SU-DHL-6 (cell line): ENCODE results near the gene PEX11B.

ENCODE experiments used
- H2AFZ ChIP-seq: fragments of 200-600 bp; sonication (generic); 2 replicates; pipeline ENCODE4 v1.6.1; 2014; ENCODE audit warnings: low read depth, mild to moderate bottlenecking, moderate library complexity, mixed read lengths, antibody characterized with exemption, low read length; ENCODE audit not compliant: severe bottlenecking
- H3F3A ChIP-seq: fragments of 200-600 bp; shearing (Covaris generic); 2 replicates; pipeline ENCODE4 v1.6.0; 2016; ENCODE audit warnings: antibody characterized with exemption, mild to moderate bottlenecking; ENCODE audit not compliant: insufficient read depth
- H3K27ac ChIP-seq: fragments of 200-600 bp; sonication (generic); 2 replicates; pipeline ENCODE4 v1.5.1; 2016; ENCODE audit warnings: low read depth, mild to moderate bottlenecking, low read length, moderate library complexity, mixed read lengths
- H3K27me3 ChIP-seq: fragments of 200-600 bp; sonication (generic), shearing (Covaris generic); 2 replicates; pipeline ENCODE4 v1.6.0; 2014; ENCODE audit warnings: mild to moderate bottlenecking, low read length
- H3K36me3 ChIP-seq: fragments of 200-600 bp; sonication (generic); 2 replicates; pipeline ENCODE4 v1.6.1; 2014; ENCODE audit warnings: mild to moderate bottlenecking, low read length, mixed read lengths
- H3K4me2 ChIP-seq: fragments of 300-600, 200-600 bp; shearing (Covaris generic), sonication (generic); 2 replicates; pipeline ENCODE4 v1.6.0; 2014; ENCODE audit warnings: low read length, low read depth, mild to moderate bottlenecking; ENCODE audit not compliant: poor library complexity, severe bottlenecking
- H3K4me3 ChIP-seq: fragments of 200-600 bp; sonication (generic); 2 replicates; pipeline ENCODE4 v1.5.1; 2014; ENCODE audit warnings: antibody characterized with exemption, low read length, mild to moderate bottlenecking, mixed read lengths; ENCODE audit not compliant: insufficient read depth, poor library complexity, severe bottlenecking
- H3K79me2 ChIP-seq: fragments of 200-600 bp; sonication (generic); 2 replicates; pipeline ENCODE4 v1.6.1; 2014; ENCODE audit warnings: mild to moderate bottlenecking, low read length, moderate library complexity; ENCODE audit not compliant: insufficient read depth
- H3K9ac ChIP-seq: fragments of 200-600 bp; sonication (generic); 2 replicates; pipeline ENCODE4 v1.7.0; 2014; ENCODE audit warnings: mild to moderate bottlenecking, low read length
- H3K9me2 ChIP-seq: fragments of 200-600 bp; sonication (generic); replicated peaks from 2 replicates; pipeline ENCODE4 v1.6.1; 2014; ENCODE audit warnings: low read length; ENCODE audit not compliant: insufficient read depth
- H3K9me3 ChIP-seq: fragments of 200-600 bp; sonication (generic); 2 replicates; pipeline ENCODE4 v1.6.1; 2014; ENCODE audit warnings: low read length, mixed read lengths; ENCODE audit not compliant: insufficient read depth
- H4K20me1 ChIP-seq: fragments of 200-600 bp; sonication (generic); 2 replicates; pipeline ENCODE4 v1.6.1; 2014; ENCODE audit warnings: low read depth, mild to moderate bottlenecking, antibody characterized with exemption, low read length, moderate library complexity, mixed read lengths
- EZH2phosphoT487 ChIP-seq: fragments of 200-600 bp; sonication (generic), shearing (Covaris generic); conservative IDR thresholded peaks from 2 replicates; pipeline ENCODE4 v1.6.1; 2018; ENCODE audit warnings: mild to moderate bottlenecking, antibody characterized with exemption, low read length, moderate library complexity, mixed read lengths
- TF ChIP-seq, protein P1 (sequence below): fragments of 200-600 bp; sonication (generic); IDR thresholded peaks from one replicate; pipeline ENCODE4 v1.5.1; 2017; ENCODE audit warnings: antibody characterized with exemption, mild to moderate bottlenecking, low read length, moderate library complexity; ENCODE audit not compliant: insufficient read depth, poor library complexity, severe bottlenecking

Gene PEX11B

DNA sequence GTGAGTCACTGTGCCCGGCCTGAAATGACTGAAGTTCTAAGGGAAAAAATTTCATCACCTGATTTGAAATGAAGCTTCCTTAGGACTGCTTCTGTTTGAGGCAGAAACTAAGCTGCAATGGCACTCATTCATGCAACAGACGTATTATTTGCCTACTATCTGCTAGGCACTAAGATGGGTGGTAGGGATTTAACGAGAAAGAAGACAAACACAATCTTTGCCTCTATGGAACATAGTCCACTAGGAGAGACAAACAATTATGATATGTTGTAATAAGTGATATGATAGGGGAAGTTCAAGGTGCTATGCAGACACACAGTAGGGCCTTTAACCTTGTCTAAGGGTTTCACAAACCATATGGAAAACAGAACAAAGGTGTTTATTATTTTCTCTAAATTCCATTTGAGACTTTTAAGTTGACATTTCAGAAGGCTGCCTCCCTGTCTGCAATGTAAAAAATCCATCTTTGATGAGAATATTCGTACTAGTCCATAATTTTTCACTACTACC is 28.0 kb upstream of the PEX11B start:
- no peak overlapping the region for H3K4me2 ChIP-seq
- H3K4me3 ChIP-seq: no peak overlapping the region
- TF ChIP-seq EZH2phosphoT487: no peak
- TF ChIP-seq, protein P1, sequence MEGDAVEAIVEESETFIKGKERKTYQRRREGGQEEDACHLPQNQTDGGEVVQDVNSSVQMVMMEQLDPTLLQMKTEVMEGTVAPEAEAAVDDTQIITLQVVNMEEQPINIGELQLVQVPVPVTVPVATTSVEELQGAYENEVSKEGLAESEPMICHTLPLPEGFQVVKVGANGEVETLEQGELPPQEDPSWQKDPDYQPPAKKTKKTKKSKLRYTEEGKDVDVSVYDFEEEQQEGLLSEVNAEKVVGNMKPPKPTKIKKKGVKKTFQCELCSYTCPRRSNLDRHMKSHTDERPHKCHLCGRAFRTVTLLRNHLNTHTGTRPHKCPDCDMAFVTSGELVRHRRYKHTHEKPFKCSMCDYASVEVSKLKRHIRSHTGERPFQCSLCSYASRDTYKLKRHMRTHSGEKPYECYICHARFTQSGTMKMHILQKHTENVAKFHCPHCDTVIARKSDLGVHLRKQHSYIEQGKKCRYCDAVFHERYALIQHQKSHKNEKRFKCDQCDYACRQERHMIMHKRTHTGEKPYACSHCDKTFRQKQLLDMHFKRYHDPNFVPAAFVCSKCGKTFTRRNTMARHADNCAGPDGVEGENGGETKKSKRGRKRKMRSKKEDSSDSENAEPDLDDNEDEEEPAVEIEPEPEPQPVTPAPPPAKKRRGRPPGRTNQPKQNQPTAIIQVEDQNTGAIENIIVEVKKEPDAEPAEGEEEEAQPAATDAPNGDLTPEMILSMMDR: no peak
- H3K36me3 ChIP-seq: no peaks in the 10 kb centered on the region
- H3F3A ChIP-seq: no peaks in the 10 kb centered on the region
- H3K9me2 ChIP-seq: no peaks in the 10 kb centered on the region
- no peak overlapping the region for H2AFZ ChIP-seq
- H3K9me3 ChIP-seq: no peaks in the 10 kb centered on the region
- H3K27me3 ChIP-seq: no peaks in the 10 kb centered on the region
- no peak overlapping the region for H3K9ac ChIP-seq
- H3K27ac ChIP-seq: no peak overlapping the region
- H3K79me2 ChIP-seq: no peaks in the 10 kb centered on the region
- H4K20me1 ChIP-seq: no peaks in the 10 kb centered on the region

GRCh38 chr1:145944532-145944931 is 26.0 kb upstream of the PEX11B start:
- no peak for TF ChIP-seq EZH2phosphoT487
- TF ChIP-seq, protein P1: no peak

DNA sequence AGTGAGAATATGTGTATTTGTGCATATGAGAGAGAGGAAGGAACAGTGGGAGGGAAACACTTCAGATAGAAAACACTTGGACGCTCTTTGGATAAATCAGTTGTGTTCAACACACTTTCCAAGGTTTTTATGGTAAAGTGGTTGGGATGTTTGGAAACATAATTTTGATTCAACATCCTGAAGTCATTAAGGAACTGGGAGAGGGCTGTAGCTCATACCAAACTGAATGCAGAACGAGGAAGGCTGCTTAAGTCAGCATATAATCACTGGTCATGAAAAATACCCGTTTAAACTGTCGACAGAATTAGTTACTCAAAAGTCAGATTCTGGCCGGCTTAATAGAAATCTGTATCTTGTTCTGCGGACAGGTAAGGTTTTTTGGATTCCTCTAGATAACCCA is 24.4 kb upstream of the PEX11B start:
- Histone ChIP-seq H3K9me3 (no peaks in the 10 kb centered on the region), H3F3A (no peaks in the 10 kb centered on the region), H3K27ac (no peak overlapping the region), H3K36me3 (no peaks in the 10 kb centered on the region), H3K27me3 (no peaks in the 10 kb centered on the region), H3K79me2 (no peaks in the 10 kb centered on the region), H3K9ac (no peak overlapping the region), H4K20me1 (no peaks in the 10 kb centered on the region), H3K9me2 (no peaks in the 10 kb centered on the region), H2AFZ (no peak overlapping the region), H3K4me2 (no peak overlapping the region), H3K4me3 (no peak overlapping the region)
- no peak for TF ChIP-seq EZH2phosphoT487
- TF ChIP-seq, protein P1: no peak

More at GRCh38 chr1:145944532-145944931, 26.0 kb upstream of the PEX11B start:
- Histone ChIP-seq H3F3A (no peaks in the 10 kb centered on the region), H3K27me3 (no peaks in the 10 kb centered on the region), H3K79me2 (no peaks in the 10 kb centered on the region), H3K9me2 (no peaks in the 10 kb centered on the region), H3K36me3 (no peaks in the 10 kb centered on the region), H3K27ac (no peak overlapping the region), H2AFZ (no peak overlapping the region), H3K4me2 (no peak overlapping the region), H4K20me1 (no peaks in the 10 kb centered on the region), H3K9me3 (no peaks in the 10 kb centered on the region), H3K4me3 (no peak overlapping the region), H3K9ac (no peak overlapping the region)
